GM23338 (cell line): ENCODE data around the gene PSPH. TPM values are rescaled to one million over a fixed set of nuclear protein-coding genes. Genes with fewer than 3 reads are reported as not detected.
"Not testable (repeated sequence)": the region's sequence is repeated elsewhere in the genome, so short reads cannot be mapped to it uniquely, and the experiment has no call there.

Experiments
- ATAC-seq: fragments of 200-7000 bp; cut with Tn5 transposase; 3 replicates; pipeline ENCODE4 v1.9.1; 2020
- DNase-seq: peaks from one replicate; pipeline ENCODE4 v3.0.0-alpha.2; 2015; ENCODE audit warnings: low spot score
- H2AFZ ChIP-seq: fragments of 200-600 bp; sonication (generic); 2 replicates; pipeline ENCODE4 v1.8.0; 2016; ENCODE audit warnings: antibody characterized with exemption, mild to moderate bottlenecking, moderate library complexity
- H3F3A ChIP-seq: fragments of 200-600 bp; sonication (generic); replicated peaks from 2 replicates; pipeline ENCODE4 v1.8.0; 2017; ENCODE audit warnings: antibody characterized with exemption, mixed run types, low read depth
- H3K27ac ChIP-seq: fragments of 200-600 bp; sonication (generic); 2 replicates; pipeline ENCODE4 v1.6.1; 2016; ENCODE audit warnings: low read depth
- H3K27me3 ChIP-seq: fragments of 200-600 bp; sonication (generic); 2 replicates; pipeline ENCODE4 v1.8.0; 2016; ENCODE audit warnings: mild to moderate bottlenecking, mixed run types, moderate library complexity; ENCODE audit not compliant: insufficient read depth
- H3K36me3 ChIP-seq: fragments of 200-600 bp; sonication (generic); 2 replicates; pipeline ENCODE4 v1.8.0; 2016; ENCODE audit warnings: mild to moderate bottlenecking; ENCODE audit not compliant: insufficient read depth
- H3K4me1 ChIP-seq: fragments of 200-600 bp; sonication (generic); 2 replicates; pipeline ENCODE4 v1.8.0; 2016; ENCODE audit warnings: mild to moderate bottlenecking, moderate library complexity; ENCODE audit not compliant: insufficient read depth
- H3K4me2 ChIP-seq: fragments of 200-600 bp; sonication (generic); 2 replicates; pipeline ENCODE4 v1.7.1; 2017; ENCODE audit warnings: mixed run types
- H3K4me3 ChIP-seq: fragments of 200-600 bp; sonication (generic); 2 replicates; pipeline ENCODE4 v1.6.1; 2016; ENCODE audit warnings: mixed run types
- H3K79me2 ChIP-seq: fragments of 200-600 bp; sonication (generic); replicated peaks from 2 replicates; pipeline ENCODE4 v1.8.0; 2017; ENCODE audit warnings: mild to moderate bottlenecking; ENCODE audit not compliant: insufficient read depth
- H3K9me2 ChIP-seq: fragments of 200-600 bp; sonication (generic); 2 replicates; pipeline ENCODE4 v1.8.0; 2017; ENCODE audit not compliant: insufficient read depth
- H4K20me1 ChIP-seq: fragments of 200-600 bp; sonication (generic); replicated peaks from 2 replicates; pipeline ENCODE4 v1.8.0; 2017; ENCODE audit warnings: mild to moderate bottlenecking; ENCODE audit not compliant: insufficient read depth
- H3K27ac Mint-ChIP-seq: 2 replicates; pipeline ENCODE4 v1.8.0; 2020; ENCODE audit warnings: inconsistent platforms, mild to moderate bottlenecking, moderate library complexity, mixed read lengths
- H3K27me3 Mint-ChIP-seq: 3 replicates; pipeline ENCODE4 v1.8.0; 2022; ENCODE audit warnings: low read depth, mild to moderate bottlenecking, moderate library complexity, mixed read lengths, inconsistent platforms; ENCODE audit not compliant: insufficient read depth, poor library complexity
- H3K36me3 Mint-ChIP-seq: 3 replicates; pipeline ENCODE4 v1.8.0; 2021; ENCODE audit warnings: low read depth, mild to moderate bottlenecking, inconsistent platforms, moderate library complexity, mixed read lengths
- H3K4me1 Mint-ChIP-seq: 3 replicates; pipeline ENCODE4 v1.8.0; 2020; ENCODE audit warnings: mild to moderate bottlenecking, inconsistent platforms, mixed read lengths
- H3K4me3 Mint-ChIP-seq: 3 replicates; pipeline ENCODE4 v1.8.0; 2021; ENCODE audit warnings: moderate library complexity, mild to moderate bottlenecking, inconsistent platforms, mixed read lengths
- H3K9me3 Mint-ChIP-seq: 3 replicates; pipeline ENCODE4 v1.8.0; 2020; ENCODE audit warnings: moderate library complexity, mild to moderate bottlenecking, inconsistent platforms, mixed read lengths
- polyA plus RNA-seq: library from polyadenylated mRNA; unstranded; fragments of >200 nt; fragmentation: Nextera tagmentation; extraction: Ambion mirVana; gene quantifications from 2 replicates; pipeline ENCODE4 v1.2.1, GENCODE V29; 2016
- total RNA-seq: library from RNA; depleted of rRNA; stranded (reverse); fragments of >200 nt; shearing (Covaris generic); gene quantifications from 2 replicates; pipeline ENCODE4 v1.2.3, GENCODE V29; 2014
- TF ChIP-seq, protein P1 (sequence below): fragments of 250-450 bp; sonication (Bioruptor Pico); IDR thresholded peaks from 2 replicates; pipeline ENCODE4 v1.5.0; 2020; ENCODE audit warnings: mild to moderate bottlenecking, moderate library complexity

The PSPH gene
- total and polyA plus RNA-seq, 2 experiments from 2014 or later = 38.3 to 149 TPM

DNA sequence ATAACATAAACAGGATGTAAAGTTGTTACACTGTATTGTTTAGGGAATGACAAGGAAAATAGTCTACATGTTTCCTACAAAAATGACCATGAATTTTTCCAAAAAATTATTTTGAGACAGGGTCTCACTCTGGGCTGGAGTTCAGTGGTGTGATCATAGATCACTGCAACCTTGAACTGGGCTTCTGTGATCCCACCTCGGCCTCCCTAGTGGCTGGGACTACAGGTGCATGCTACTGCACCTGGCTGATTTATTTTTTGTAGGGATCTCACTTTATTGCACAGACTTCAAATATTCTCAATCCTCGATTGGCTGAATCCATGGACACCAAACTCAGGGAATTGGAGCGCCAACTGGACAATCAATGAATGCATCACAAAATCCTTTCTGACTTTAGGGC lies 48.4 kb upstream of the PSPH start (continued):
- TF ChIP-seq, protein P1, sequence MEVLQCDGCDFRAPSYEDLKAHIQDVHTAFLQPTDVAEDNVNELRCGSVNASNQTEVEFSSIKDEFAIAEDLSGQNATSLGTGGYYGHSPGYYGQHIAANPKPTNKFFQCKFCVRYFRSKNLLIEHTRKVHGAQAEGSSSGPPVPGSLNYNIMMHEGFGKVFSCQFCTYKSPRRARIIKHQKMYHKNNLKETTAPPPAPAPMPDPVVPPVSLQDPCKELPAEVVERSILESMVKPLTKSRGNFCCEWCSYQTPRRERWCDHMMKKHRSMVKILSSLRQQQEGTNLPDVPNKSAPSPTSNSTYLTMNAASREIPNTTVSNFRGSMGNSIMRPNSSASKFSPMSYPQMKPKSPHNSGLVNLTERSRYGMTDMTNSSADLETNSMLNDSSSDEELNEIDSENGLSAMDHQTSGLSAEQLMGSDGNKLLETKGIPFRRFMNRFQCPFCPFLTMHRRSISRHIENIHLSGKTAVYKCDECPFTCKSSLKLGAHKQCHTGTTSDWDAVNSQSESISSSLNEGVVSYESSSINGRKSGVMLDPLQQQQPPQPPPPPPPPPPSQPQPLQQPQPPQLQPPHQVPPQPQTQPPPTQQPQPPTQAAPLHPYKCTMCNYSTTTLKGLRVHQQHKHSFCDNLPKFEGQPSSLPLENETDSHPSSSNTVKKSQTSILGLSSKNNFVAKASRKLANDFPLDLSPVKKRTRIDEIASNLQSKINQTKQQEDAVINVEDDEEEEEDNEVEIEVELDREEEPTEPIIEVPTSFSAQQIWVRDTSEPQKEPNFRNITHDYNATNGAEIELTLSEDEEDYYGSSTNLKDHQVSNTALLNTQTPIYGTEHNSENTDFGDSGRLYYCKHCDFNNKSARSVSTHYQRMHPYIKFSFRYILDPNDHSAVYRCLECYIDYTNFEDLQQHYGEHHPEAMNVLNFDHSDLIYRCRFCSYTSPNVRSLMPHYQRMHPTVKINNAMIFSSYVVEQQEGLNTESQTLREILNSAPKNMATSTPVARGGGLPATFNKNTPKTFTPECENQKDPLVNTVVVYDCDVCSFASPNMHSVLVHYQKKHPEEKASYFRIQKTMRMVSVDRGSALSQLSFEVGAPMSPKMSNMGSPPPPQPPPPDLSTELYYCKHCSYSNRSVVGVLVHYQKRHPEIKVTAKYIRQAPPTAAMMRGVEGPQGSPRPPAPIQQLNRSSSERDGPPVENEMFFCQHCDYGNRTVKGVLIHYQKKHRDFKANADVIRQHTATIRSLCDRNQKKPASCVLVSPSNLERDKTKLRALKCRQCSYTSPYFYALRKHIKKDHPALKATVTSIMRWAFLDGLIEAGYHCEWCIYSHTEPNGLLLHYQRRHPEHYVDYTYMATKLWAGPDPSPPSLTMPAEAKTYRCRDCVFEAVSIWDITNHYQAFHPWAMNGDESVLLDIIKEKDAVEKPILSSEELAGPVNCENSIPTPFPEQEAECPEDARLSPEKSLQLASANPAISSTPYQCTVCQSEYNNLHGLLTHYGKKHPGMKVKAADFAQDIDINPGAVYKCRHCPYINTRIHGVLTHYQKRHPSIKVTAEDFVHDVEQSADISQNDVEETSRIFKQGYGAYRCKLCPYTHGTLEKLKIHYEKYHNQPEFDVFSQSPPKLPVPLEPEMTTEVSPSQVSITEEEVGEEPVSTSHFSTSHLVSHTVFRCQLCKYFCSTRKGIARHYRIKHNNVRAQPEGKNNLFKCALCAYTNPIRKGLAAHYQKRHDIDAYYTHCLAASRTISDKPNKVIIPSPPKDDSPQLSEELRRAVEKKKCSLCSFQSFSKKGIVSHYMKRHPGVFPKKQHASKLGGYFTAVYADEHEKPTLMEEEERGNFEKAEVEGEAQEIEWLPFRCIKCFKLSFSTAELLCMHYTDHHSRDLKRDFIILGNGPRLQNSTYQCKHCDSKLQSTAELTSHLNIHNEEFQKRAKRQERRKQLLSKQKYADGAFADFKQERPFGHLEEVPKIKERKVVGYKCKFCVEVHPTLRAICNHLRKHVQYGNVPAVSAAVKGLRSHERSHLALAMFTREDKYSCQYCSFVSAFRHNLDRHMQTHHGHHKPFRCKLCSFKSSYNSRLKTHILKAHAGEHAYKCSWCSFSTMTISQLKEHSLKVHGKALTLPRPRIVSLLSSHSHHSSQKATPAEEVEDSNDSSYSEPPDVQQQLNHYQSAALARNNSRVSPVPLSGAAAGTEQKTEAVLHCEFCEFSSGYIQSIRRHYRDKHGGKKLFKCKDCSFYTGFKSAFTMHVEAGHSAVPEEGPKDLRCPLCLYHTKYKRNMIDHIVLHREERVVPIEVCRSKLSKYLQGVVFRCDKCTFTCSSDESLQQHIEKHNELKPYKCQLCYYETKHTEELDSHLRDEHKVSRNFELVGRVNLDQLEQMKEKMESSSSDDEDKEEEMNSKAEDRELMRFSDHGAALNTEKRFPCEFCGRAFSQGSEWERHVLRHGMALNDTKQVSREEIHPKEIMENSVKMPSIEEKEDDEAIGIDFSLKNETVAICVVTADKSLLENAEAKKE = no peak

DNA sequence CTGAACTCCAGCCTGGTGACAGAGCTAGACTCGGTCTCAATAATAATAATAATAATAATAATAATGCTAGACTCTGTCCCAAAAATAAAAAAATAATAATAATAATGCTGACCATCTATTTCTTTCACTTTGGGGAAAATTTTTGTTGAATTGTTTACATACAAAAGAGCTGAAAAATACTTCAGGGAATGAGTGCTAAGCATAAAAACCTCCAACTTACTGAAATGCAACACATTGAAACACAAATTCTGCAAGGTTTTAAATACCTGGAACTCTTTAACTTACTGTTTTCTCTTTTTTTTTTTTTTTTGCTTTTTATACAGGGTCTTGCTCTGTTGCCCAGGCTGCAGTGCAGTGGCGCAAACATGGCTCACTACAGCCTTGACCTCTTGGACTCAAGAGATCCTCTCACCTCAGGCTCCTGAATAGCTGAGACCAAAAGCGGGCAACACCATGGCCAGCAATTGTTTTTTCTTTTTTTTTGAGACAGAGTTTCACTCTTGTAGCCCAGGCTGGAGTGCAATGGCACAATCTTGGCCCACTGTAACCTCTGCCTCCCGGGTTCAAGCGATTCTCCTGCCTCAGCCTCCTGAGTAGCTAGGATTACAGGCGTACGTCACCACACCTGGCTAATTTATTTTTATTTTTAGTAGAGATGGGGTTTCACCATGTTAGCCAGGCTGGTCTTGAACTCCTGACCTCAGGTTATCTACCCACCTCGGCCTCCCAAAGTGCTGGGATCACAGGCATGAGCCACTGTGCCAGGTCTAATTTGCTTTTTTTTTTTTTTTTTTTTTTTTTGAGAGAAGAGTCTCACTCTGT lies 47.2 kb upstream of the PSPH start:
- H3K27ac Mint-ChIP-seq, H3K4me1 Mint-ChIP-seq, DNase-seq, H3K9me2 ChIP-seq, H3K4me1 ChIP-seq, H2AFZ ChIP-seq, H3K36me3 ChIP-seq, ATAC-seq, H3K4me2 ChIP-seq, H3K27ac ChIP-seq, H3K27me3 Mint-ChIP-seq, H3K27me3 ChIP-seq, H4K20me1 ChIP-seq, H3K79me2 ChIP-seq, H3F3A ChIP-seq, H3K4me3 Mint-ChIP-seq, H3K4me3 ChIP-seq: not testable (repeated sequence)
- peaks cover 16% of the 10 kb centered on the region; the same call in 2 of the 3 replicates for H3K36me3 Mint-ChIP-seq
- H3K9me3 Mint-ChIP-seq = peaks cover 85% of the 10 kb centered on the region

DNA sequence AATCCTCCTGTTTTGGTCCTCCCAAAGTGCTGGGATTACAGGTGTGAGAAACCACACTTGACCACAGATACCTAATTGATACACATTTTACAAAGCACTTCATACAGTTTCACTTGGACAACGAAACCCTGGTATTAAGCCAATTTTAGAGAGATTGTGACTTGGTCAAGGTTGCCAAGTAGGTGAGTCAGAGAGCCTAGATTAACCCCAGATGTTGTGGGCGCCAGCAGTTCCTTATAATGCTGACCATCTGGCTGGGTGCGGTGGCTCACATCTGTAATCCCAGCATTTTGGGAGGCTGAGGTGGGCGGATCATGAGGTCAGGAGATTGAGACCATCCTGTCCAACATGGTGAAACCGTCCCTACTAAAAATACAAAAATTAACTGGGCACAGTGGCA lies 46.5 kb upstream of the PSPH start:
- no peak for DNase-seq
- TF ChIP-seq, protein P1 = no peak

More for the DNA sequence above, 46.5 kb upstream of the PSPH start:
- Mint-ChIP-seq H3K4me3 (no peak overlapping the region), H3K27me3 (peaks cover 2% of the 10 kb centered on the region), H3K27ac (no peak overlapping the region), H3K4me1 (no peaks in the 10 kb centered on the region), H3K36me3 (peaks cover 14% of the 10 kb centered on the region; the same call in 2 of the 3 replicates), H3K9me3 (peaks cover 88% of the 10 kb centered on the region)
- Histone ChIP-seq H3K36me3 (no peaks in the 10 kb centered on the region), H3K9me2 (no peaks in the 10 kb centered on the region), H3K4me3 (no peak overlapping the region), H3K27ac (no peak overlapping the region), H3K27me3 (no peaks in the 10 kb centered on the region), H4K20me1 (no peaks in the 10 kb centered on the region), H3K4me2 (no peak overlapping the region), H3K4me1 (no peaks in the 10 kb centered on the region), H3K79me2 (no peaks in the 10 kb centered on the region), H2AFZ (no peak overlapping the region), H3F3A (no peaks in the 10 kb centered on the region)
- no peak for ATAC-seq
